Adrenal gland (tissue), 5 donors: ENCODE results near the gene ZNF311.

Experiments
- POLR2A ChIP-seq, 2 donors: fragments of 450-650 bp; IDR thresholded peaks; one replicate each; pipeline ENCODE4 v1.6.1; 2017; ENCODE audit warnings: antibody characterized with exemption in 2 of 2, mild to moderate bottlenecking in 2 of 2, moderate library complexity in 1 of 2
- TF ChIP-seq, protein P1 (sequence below), 6 experiments: fragments of 450-650 bp in 4 of 6; fragments of 200-600 bp in 2 of 6; sonication (generic) in 1 of 6; IDR thresholded peaks; 1 replicate in 5 of 6; 2 replicates in 1 of 6; pipeline versions ENCODE4 v1.5.1 to v1.8.0; 2016 to 2021; ENCODE audit warnings: antibody characterized with exemption in 6 of 6, mild to moderate bottlenecking in 2 of 6, moderate library complexity in 1 of 6
- donor health status: DM: no; HTN: no; CAD: no.

DNA sequence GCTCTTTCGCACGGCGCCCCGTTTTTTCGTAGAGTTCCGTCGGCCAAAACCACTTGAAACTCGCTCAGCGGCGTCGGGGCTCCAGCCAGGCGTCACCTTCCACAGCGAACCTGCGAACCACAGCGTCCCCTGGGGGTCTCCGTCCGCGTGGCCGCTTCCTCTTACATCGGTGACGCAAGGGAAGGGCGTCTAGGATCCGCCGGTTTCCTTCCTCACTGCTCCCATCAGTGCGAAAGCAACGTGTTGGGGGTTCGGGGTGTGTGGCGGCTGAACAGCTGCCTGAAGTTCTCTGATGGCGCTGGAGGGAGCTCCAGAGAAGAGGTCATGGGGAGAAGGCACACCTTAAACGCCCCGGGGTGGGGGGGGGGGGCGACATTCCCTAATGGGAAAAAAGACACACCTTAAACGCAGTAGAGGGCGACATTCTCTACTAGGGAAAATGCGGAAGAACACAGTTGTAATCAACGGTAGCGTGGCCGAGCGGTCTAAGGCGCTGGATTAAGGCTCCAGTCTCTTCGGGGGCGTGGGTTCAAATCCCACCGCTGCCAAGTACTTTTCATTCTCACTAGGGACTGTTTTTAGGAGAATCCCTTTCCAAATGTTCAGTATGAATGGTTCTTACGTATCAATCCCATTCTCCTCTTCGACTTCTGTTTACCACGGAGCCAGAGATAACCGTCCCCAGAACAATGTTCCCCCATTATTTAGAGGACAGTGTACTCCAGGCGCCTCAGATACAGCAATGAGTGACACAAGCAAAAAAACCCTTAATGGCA is 16.4 kb downstream of the ZNF311 start:
- TF ChIP-seq, protein P1, sequence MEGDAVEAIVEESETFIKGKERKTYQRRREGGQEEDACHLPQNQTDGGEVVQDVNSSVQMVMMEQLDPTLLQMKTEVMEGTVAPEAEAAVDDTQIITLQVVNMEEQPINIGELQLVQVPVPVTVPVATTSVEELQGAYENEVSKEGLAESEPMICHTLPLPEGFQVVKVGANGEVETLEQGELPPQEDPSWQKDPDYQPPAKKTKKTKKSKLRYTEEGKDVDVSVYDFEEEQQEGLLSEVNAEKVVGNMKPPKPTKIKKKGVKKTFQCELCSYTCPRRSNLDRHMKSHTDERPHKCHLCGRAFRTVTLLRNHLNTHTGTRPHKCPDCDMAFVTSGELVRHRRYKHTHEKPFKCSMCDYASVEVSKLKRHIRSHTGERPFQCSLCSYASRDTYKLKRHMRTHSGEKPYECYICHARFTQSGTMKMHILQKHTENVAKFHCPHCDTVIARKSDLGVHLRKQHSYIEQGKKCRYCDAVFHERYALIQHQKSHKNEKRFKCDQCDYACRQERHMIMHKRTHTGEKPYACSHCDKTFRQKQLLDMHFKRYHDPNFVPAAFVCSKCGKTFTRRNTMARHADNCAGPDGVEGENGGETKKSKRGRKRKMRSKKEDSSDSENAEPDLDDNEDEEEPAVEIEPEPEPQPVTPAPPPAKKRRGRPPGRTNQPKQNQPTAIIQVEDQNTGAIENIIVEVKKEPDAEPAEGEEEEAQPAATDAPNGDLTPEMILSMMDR (IDR thresholded peaks at IDR 0.05), result peak in 2 of 6 experiments; percentile 20 to 47
- no peak for TF ChIP-seq POLR2A (IDR thresholded peaks at IDR 0.05)
